ENCODE measurements around the gene PLD4.

- TF ChIP-seq CTCF (conservative IDR thresholded peaks at IDR 0.05 in 1 of 2, IDR thresholded peaks at IDR 0.05 in 1 of 2; ENCODE audit: extremely low read depth in 1 of 2, insufficient read depth in 1 of 2, low read depth in 1 of 2, low read length in 2 of 2) (no peak), EZH2 (IDR thresholded peaks at IDR 0.05; ENCODE audit: borderline replicate concordance, low read length) (no peak)
These were observed 3.2 kb downstream of the PLD4 start for GRCh38 chr14:104927901-104928300.
